ENCODE measurements around the gene CRISPLD2.

GRCh38 chr16:84780063-84780462, 39.7 kb upstream of the CRISPLD2 start:
- no peak for TF ChIP-seq EZH2phosphoT487 (IDR thresholded peaks at IDR 0.05; ENCODE audit: borderline replicate concordance)
- TF ChIP-seq, protein P1, sequence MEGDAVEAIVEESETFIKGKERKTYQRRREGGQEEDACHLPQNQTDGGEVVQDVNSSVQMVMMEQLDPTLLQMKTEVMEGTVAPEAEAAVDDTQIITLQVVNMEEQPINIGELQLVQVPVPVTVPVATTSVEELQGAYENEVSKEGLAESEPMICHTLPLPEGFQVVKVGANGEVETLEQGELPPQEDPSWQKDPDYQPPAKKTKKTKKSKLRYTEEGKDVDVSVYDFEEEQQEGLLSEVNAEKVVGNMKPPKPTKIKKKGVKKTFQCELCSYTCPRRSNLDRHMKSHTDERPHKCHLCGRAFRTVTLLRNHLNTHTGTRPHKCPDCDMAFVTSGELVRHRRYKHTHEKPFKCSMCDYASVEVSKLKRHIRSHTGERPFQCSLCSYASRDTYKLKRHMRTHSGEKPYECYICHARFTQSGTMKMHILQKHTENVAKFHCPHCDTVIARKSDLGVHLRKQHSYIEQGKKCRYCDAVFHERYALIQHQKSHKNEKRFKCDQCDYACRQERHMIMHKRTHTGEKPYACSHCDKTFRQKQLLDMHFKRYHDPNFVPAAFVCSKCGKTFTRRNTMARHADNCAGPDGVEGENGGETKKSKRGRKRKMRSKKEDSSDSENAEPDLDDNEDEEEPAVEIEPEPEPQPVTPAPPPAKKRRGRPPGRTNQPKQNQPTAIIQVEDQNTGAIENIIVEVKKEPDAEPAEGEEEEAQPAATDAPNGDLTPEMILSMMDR (conservative IDR thresholded peaks at IDR 0.05; ENCODE audit: low read length), result no peak

All from Loucy (cell line).